Omental fat pad (tissue), 4 donors: ENCODE results near the gene DNMT1. TPM values are rescaled to one million over a fixed set of nuclear protein-coding genes. Genes with fewer than 3 reads are reported as not detected.

Experiments used
- ATAC-seq: fragments of 150-250 bp; one replicate; pipeline ENCODE4 v1.9.1; 2016; ENCODE audit warnings: mild to moderate bottlenecking, moderate library complexity; ENCODE audit not compliant: low FRiP score
- DNase-seq: peaks from one replicate; pipeline ENCODE4 v3.0.0-alpha.2; 2019; ENCODE audit warnings: low spot score
- total RNA-seq, 4 donors: library from RNA; depleted of rRNA; stranded (reverse); fragments of >200 nt; gene quantifications; one replicate each; pipeline ENCODE4 v1.1.0, GENCODE V29; 2016
- TF ChIP-seq, protein P1 (sequence below), 3 donors: fragments of 450-650 bp; IDR thresholded peaks; one replicate each; pipeline ENCODE4 v1.5.1; 2016 to 2017; ENCODE audit warnings: antibody characterized with exemption in 3 of 3, mild to moderate bottlenecking in 3 of 3, moderate library complexity in 2 of 3

The DNMT1 gene
- total RNA-seq, 4 donors from 2014 or later, result 38.4 to 84.7 (median 50.2) TPM

- TF ChIP-seq, protein P1, sequence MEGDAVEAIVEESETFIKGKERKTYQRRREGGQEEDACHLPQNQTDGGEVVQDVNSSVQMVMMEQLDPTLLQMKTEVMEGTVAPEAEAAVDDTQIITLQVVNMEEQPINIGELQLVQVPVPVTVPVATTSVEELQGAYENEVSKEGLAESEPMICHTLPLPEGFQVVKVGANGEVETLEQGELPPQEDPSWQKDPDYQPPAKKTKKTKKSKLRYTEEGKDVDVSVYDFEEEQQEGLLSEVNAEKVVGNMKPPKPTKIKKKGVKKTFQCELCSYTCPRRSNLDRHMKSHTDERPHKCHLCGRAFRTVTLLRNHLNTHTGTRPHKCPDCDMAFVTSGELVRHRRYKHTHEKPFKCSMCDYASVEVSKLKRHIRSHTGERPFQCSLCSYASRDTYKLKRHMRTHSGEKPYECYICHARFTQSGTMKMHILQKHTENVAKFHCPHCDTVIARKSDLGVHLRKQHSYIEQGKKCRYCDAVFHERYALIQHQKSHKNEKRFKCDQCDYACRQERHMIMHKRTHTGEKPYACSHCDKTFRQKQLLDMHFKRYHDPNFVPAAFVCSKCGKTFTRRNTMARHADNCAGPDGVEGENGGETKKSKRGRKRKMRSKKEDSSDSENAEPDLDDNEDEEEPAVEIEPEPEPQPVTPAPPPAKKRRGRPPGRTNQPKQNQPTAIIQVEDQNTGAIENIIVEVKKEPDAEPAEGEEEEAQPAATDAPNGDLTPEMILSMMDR (IDR thresholded peaks at IDR 0.05), result no peak
- ATAC-seq, result no peak
- DNase-seq, result no peak
Observed at GRCh38 chr19:10112037-10112761, 82.6 kb downstream of the DNMT1 start.

GRCh38 chr19:10111405-10111811, 83.3 kb downstream of the DNMT1 start, which contains the start of gene P2RY11:
P2RY11 (plus strand) TSS chr19:10111693; CDS start chr19:10111722, 29 bp downstream.
- DNase-seq (no peak), ATAC-seq (no peak)
- TF ChIP-seq, protein P1 (IDR thresholded peaks at IDR 0.05), result no peak

DNA sequence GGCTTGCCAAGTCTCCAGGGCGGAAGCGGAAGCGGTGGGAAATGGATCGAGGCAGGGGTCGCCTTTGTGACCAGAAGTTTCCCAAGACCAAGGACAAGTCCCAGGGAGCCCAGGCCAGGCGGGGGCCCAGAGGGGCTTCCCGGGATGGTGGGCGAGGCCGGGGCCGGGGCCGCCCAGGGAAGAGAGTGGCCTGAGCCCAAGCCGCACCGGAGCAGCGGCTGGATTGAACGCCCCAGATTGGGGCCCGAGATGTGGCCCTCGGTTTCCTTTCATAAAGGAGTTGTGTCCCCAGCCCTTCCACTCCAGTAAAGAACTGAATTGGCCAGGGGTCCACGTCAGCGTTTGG, 83.8 kb downstream of the DNMT1 start:
- TF ChIP-seq, protein P1 (IDR thresholded peaks at IDR 0.05), result no peak
- ATAC-seq (no peak), DNase-seq (no peak)

- ATAC-seq, result no peak
Observed at GRCh38 chr19:10110076-10110971, 84.4 kb downstream of the DNMT1 start.

DNA sequence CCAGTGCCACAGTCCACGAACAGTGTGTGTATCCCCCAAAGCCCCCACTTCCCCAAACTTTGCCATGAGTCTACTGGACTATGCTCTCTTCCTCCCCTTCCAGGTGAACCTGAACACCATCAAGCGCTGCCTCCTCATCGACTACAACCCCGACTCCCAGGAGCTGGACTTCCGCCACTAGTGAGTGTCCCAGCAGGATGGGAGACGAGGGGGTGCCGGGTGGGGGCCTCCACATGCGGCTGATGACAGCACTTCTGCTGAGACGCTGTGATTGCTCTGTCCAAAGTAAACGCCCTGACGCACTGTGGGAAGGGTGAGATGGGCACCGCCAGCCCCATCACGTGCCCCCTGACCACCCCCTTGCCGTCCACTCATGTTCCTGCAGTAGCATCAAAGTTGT, 85.2 kb downstream of the DNMT1 start:
- ATAC-seq (no peak), DNase-seq (no peak)
- TF ChIP-seq, protein P1 (IDR thresholded peaks at IDR 0.05), result no peak

More at GRCh38 chr19:10110076-10110971, 84.4 kb downstream of the DNMT1 start:
- no peak for DNase-seq
- TF ChIP-seq, protein P1 (IDR thresholded peaks at IDR 0.05), result no peak

- DNase-seq, result no peak
- TF ChIP-seq, protein P1 (IDR thresholded peaks at IDR 0.05), result no peak
Observed at GRCh38 chr19:10107817-10108367, 86.9 kb downstream of the DNMT1 start.

More at GRCh38 chr19:10107817-10108367, 86.9 kb downstream of the DNMT1 start:
- no peak for ATAC-seq
